Jurkat, Clone E6-1 (cell line): ENCODE data around the gene GP1BA.
A peak's percentile ranks its signal among the peaks of the same experiment; 100 is the strongest.

Source experiments
- DNase-seq: peaks from one replicate; pipeline ENCODE4 v3.0.0-alpha.2; 2011; ENCODE audit warnings: low read depth, low spot score
- H3K4me3 ChIP-seq: 2 replicates; pipeline ENCODE4 v1.5.1; 2011; ENCODE audit warnings: mild to moderate bottlenecking, low read length, control low read depth, moderate library complexity

Gene GP1BA

GRCh38 chr17:4934173-4934979 lies 2.3 kb downstream of the GP1BA start:
- no peak for DNase-seq
- no peak overlapping the region for H3K4me3 ChIP-seq

- no peak for DNase-seq
- H3K4me3 ChIP-seq, result no peak overlapping the region
These were observed 3.6 kb downstream of the GP1BA start for GRCh38 chr17:4935650-4936049.

- no peak for DNase-seq
- H3K4me3 ChIP-seq, result no peak overlapping the region
These were observed 4.4 kb downstream of the GP1BA start for GRCh38 chr17:4936436-4936835.

- H3K4me3 ChIP-seq, result no peak overlapping the region
- DNase-seq, result no peak
These were observed 5.5 kb downstream of the GP1BA start for GRCh38 chr17:4937553-4937952.

- DNase-seq, result no peak
- H3K4me3 ChIP-seq, result no peak overlapping the region
These were observed 6.0 kb downstream of the GP1BA start for GRCh38 chr17:4938069-4938491.

GRCh38 chr17:4938688-4939545 lies 6.8 kb downstream of the GP1BA start:
- peak overlapping the region; percentile 98 for H3K4me3 ChIP-seq
- DNase-seq, result no peak

- peak overlapping the region; percentile 98 for H3K4me3 ChIP-seq
- DNase-seq, result no peak
These were observed 7.4 kb downstream of the GP1BA start for GRCh38 chr17:4939546-4939795.

GRCh38 chr17:4939796-4940554 lies 7.9 kb downstream of the GP1BA start, which contains the start of the genes RNF167 and SLC25A11:
Gene RNF167, plus strand, starts transcription at chr17:4940268. Its CDS starts 642 bp downstream, at chr17:4940910.
Gene SLC25A11, minus strand, starts transcription at chr17:4940046. Its CDS starts 136 bp downstream, at chr17:4939910.
- peak; percentile 100 for DNase-seq
- H3K4me3 ChIP-seq, result peak within 1 kb of the TSS; percentile 98

- H3K4me3 ChIP-seq, result peak overlapping the region; percentile 98
- no peak for DNase-seq
These were observed 8.7 kb downstream of the GP1BA start for GRCh38 chr17:4940555-4941318.

GRCh38 chr17:4941319-4941610 lies 9.2 kb downstream of the GP1BA start:
- H3K4me3 ChIP-seq, result peak overlapping the region; percentile 98
- DNase-seq, result no peak

- H3K4me3 ChIP-seq, result no peak overlapping the region
- no peak for DNase-seq
These were observed 10.9 kb downstream of the GP1BA start for GRCh38 chr17:4942760-4943508.

- H3K4me3 ChIP-seq, result peak overlapping the region; percentile 92
- peak; percentile 89 for DNase-seq
These were observed 12.1 kb downstream of the GP1BA start for GRCh38 chr17:4944163-4944553.

- DNase-seq, result no peak
- peak overlapping the region; percentile 92 for H3K4me3 ChIP-seq
These were observed 12.6 kb downstream of the GP1BA start for GRCh38 chr17:4944554-4945175.

GRCh38 chr17:4945176-4945943 lies 13.3 kb downstream of the GP1BA start:
- DNase-seq, result no peak
- H3K4me3 ChIP-seq, result peak overlapping the region; percentile 92

- H3K4me3 ChIP-seq, result peak overlapping the region; percentile 92
- no peak for DNase-seq
These were observed 13.8 kb downstream of the GP1BA start for GRCh38 chr17:4945944-4946280.

- peak overlapping the region; percentile 92 for H3K4me3 ChIP-seq
- DNase-seq, result no peak
These were observed 14.4 kb downstream of the GP1BA start for GRCh38 chr17:4946312-4946976.

- peak overlapping the region; percentile 92 for H3K4me3 ChIP-seq
- DNase-seq, result no peak
These were observed 14.9 kb downstream of the GP1BA start for GRCh38 chr17:4947010-4947410.
